ENCODE measurements around the gene PRELID2.
"Not testable (repeated sequence)": the region's sequence is repeated elsewhere in the genome, so short reads cannot be mapped to it uniquely, and the experiment has no call there.

Gene PRELID2

GRCh38 chr5:145838276-145838675 lies 3.1 kb upstream of the PRELID2 start:
- DNase-seq: no peak

DNA sequence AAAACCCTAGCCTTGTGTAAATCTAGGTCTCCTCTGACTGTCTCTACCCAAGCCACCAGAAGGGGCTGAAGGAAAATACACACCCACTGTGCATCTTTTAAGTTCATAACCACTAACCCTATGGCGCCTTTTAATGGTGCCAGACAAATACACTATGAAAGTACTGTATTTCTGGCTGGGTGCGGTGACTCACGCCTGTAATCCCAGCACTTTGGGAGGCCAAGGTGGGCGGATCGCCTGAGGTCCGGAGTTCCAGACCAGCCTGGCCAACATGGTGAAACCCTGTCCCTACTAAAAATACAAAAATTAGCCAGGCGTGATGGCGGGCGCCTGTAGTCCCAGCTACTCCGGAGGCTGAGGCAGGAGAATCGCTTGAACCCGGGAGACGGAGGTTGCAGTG lies 1.1 kb upstream of the PRELID2 start:
- DNase-seq: not testable (repeated sequence)

- DNase-seq: no peak
Measured at GRCh38 chr5:145835848-145836239, 702 bp upstream of the PRELID2 start.

GRCh38 chr5:145834554-145834916 lies 607 bp downstream of the PRELID2 start:
- DNase-seq: no peak

DNA sequence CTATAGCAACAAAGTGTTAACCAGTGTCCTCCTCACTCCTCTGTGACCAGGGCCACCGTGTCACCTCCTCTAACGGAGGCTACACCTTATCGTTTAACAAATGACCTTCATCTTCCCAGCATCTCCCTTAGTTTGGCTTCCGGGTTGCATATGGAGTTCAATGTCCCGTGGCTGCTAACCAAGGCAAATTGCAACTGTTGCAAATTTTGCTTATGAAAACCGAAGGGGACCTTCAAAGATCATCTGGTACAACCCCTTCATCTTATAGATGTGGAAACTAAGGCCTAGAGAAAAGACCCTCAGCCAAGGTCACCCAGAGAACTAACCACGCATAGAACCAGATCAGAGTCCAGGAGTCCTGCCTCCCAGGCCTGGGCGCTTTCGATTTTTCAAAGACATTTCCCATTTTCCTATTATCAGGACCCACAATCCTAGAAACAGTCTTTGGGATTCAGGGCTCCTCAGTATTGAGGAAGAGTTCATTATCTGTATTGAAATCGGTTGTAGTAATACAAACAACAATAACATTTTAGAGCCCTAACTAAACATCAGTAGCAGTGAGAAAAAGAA lies 1.4 kb downstream of the PRELID2 start:
- DNase-seq: no peak

- DNase-seq: no peak
Measured at GRCh38 chr5:145830594-145830993, 4.5 kb downstream of the PRELID2 start.

DNA sequence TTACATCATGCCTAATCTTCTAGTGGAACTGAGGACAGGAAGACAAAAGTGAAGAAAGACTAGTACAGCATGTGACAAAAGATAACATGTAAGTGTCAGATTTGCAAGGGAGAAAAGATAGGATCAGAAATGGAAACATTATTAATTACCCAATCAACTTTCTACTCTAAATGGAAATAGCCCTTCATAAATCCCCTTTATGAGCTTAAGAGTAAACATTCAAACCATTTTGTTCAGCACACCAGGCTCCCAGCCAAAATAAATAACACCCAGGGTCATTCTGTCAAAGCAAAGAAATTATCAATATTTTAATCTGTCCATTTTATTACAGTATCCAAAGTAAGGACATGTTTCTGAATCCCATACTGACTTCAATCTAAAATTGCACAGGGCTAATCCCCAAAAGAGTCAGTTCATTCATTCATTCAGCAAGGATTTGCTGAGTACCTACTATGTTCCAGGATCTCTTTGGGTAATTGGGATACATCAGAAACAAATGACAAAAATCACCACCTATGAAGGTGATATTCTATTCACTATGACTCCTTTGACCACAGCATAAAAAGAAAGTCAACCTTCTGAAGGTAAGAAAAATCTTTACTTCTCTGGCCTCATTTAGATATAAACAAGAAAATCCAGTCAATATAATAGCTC lies 5.3 kb downstream of the PRELID2 start:
- DNase-seq: no peak

DNA sequence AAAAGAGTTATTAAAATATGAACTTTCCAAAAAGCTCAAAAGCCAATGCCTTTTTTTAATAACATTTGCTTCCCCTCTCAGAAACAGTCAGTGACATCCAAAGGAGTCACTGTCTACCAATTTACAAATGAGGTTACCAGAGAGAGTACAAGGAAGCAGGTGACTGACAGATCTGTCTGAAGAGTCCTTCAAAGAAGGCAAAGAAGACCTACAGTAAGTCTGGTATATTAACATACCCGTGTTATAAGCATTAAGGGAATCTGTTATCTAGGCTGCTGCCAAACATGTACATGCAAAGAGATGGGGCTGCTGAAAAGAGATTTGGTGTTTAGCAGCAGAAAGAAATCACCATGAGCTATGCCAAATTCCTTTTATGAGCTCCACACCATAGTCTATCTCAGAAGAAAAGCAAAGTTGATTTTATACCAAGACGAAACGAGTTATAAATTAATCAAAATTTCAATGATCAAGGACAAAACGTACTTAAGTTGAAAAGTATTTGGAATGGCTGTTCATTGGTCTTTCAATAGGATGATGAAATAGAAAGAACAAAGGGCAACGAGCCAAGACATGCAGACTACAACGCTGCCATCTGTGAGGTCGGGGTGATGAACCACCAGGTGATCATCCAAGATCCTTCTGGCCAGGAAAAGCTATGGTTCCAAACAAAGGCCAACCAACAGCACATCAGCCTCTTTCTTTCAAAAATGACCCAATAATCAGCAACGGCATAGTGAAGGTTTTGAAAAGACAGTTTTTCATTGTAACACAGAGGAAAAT lies 8.1 kb downstream of the PRELID2 start:
- no peak for DNase-seq

GRCh38 chr5:145825751-145826180 lies 9.4 kb downstream of the PRELID2 start:
- DNase-seq: peak; percentile 36

DNA sequence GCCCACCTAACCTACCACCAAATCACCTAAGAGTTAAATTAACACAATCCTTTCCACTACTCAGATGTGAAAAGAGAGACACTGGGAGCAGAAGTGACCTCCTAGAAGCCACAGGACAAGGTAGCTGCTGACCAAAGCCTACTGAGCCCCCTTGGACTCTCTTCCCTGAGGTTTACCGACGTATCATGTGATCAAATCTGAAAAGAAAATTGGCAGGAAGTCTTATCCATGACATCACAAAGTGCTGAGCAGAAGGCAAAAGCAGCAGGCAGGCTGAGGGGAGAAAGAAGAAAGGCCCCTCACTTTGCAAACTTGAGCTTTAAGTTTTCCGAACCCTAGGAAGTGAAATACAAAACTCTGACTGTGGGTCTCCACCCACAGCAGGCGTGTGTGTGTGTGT lies 11.1 kb downstream of the PRELID2 start:
- no peak for DNase-seq

DNA sequence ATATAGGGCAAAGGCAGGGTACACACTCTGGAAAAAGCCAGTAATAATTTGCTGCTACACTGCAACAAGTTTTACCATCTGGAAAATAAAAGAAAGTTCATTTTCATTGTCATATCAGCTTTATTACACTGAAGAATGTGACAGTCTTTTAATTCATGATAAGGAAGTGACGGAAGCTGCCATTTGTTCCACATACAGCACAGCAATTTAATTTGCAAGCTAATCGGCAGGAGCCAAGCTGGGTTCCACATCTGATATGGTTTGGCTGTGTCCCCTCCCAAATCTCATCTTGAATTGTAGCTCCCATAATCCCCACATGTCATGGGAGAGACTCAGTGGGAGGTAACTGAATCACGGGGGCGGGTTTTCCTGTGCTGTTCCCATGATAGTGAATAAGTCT lies 16.5 kb downstream of the PRELID2 start:
- no peak for DNase-seq

DNA sequence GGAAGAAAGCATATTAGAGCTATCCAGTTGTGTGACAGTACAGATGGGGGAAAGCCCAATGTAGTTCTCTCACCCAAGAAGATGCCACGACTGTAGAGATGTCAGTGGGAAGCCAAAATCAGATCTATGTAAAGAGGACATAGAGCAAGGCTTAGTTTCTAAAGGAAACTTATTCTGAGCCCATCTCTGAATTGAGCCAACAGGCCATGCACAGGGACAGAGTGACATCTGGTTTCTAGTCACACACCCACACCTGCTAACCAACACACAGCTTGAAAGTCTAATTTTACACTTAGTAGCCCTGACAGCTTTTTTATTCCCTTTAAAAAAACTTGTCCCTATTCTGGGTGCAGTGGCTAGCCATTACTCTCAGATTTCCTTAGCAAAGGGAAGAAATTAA lies 22.3 kb downstream of the PRELID2 start:
- DNase-seq: no peak

- no peak for DNase-seq
Measured at GRCh38 chr5:145811834-145812625, 23.1 kb downstream of the PRELID2 start.

DNA sequence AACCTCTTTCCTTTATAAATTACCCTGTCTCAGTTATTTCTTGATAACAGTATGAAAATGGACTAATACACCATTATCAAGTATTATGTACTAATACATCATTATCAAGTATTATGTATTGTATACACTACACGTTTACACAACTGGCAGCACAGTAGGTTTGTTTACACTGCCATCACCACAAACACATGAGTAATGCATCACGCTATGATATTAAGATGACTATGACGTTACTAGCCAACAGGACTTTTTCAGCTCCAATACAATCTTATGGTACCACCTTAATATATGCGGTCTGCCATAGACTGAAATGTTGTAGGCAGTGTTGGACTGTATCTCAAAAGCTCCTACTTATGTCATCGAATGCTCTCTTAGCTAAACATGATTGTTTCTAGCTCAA lies 28.2 kb downstream of the PRELID2 start:
- DNase-seq: no peak

GRCh38 chr5:145805819-145806218 lies 29.3 kb downstream of the PRELID2 start:
- no peak for DNase-seq

GRCh38 chr5:145804701-145805100 lies 30.4 kb downstream of the PRELID2 start:
- DNase-seq: no peak

DNA sequence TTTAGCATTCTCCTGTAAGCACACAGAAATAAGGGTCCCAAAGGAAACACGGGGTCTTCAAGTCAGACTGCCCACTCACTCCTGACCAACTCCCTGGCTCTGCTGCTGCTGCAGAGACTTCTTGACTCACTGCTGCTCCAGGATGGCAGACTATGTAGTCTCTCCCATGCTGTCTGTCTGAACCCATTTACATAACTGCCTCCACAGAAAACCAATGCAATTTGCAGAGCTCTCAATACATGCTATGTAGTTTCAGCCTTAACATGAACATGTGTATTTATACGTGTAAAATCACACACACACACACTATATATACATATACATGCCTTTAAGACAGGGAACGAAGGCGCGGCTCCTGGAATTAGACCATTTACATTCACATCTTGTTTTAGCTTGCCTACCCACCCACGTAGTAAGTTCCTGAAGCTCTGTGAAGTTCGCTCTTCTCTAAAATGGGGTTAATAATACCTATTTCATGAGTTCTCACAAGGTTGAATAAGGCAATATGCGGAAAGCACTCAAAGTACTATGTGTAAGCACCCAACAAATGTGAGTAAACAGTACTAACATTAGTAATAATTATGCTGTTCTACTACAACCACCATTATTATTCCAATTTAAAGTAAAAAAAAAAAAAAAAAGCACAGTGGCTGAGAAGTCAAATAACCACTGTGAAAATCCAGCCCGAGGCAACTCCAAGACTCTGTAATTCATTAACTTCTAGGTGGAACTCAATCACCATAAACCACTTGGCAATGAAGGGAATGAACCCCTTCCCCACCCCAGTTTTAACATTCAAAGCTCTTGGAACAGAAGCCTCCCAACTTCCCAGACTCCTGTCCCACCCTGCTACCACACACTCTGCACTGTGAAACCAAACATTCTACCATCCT lies 31.8 kb downstream of the PRELID2 start:
- DNase-seq: no peak

DNA sequence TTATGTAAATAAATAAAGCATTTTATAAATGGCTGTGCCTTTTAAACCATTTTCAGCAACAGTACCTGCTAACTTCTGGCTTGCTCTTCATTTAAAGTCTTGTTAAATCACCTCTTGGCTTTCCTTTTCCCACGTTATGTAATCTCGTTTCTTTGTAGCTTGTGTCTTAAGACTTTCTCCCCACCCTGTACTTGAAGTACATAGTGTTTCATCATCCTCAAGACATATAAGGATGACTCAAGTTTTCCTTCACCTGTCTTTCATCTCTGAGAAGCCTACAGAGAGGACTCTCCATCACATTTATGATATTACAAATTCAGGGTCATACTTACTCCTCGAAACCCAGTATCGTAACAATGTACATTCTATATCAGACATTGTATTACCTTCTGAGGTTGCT lies 33.9 kb downstream of the PRELID2 start:
- DNase-seq: no peak

GRCh38 chr5:145800181-145800580 lies 35.0 kb downstream of the PRELID2 start:
- DNase-seq: no peak

- not testable (repeated sequence) for DNase-seq
Measured at GRCh38 chr5:145798503-145798902, 36.6 kb downstream of the PRELID2 start.

DNA sequence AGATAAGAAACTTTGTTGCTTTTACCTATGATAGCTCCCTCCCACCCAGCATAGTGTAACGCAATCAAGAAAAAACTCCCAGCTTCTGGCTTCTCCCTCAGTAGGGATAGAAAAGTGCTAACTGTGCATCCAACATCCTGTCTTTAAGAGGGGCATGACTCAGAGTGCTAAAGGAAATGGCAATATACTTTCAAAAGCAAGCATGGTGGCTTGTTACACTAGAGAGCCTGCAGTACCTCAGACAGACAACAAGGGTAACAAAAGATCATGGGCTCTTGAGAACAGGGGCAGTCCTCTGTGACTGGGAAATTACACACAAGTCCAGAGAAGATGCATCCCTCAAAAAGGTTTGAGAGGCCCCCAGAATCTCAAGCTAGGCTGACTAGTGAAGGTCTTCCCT lies 37.8 kb downstream of the PRELID2 start:
- DNase-seq: peak; percentile 12

GRCh38 chr5:145796318-145796717 lies 38.8 kb downstream of the PRELID2 start:
- DNase-seq: no peak
